K562 (cell line): ENCODE data around the gene PGA3. TPM values are rescaled to one million over a fixed set of nuclear protein-coding genes. Genes with fewer than 3 reads are reported as not detected.
"Not testable (repeated sequence)": the region's sequence is repeated elsewhere in the genome, so short reads cannot be mapped to it uniquely, and the experiment has no call there.

ENCODE experiments used
- ATAC-seq: fragments of 200-7000 bp; cut with Tn5 transposase; 3 replicates; pipeline ENCODE4 v1.9.1; 2020; ENCODE audit warnings: moderate library complexity
- BruUV-seq: library from RNA; stranded (reverse); fragments of 400-500 nt; replicated peaks from 2 replicates; lab custom pipeline; 2021; lab: Mats Ljungman, UMichigan
- CTCF ChIA-PET: fragments of 300-600 bp; formaldehyde crosslinking; extraction: SDS; loops from one replicate; lab custom pipeline; 2021; ENCODE audit warnings: low intra/inter-chr PET ratio; lab: Yijun Ruan, JAX
- POLR2A ChIA-PET: fragments of 300-600, 350-650 bp; sonication (Branson Sonifier 250); formaldehyde crosslinking; extraction: SDS; loops from one replicate; lab custom pipeline; 2021; ENCODE audit warnings: antibody characterized with exemption, inconsistent platforms; lab: Yijun Ruan, JAX
- DNase-seq, 4 experiments: peaks; one replicate each; pipeline versions ENCODE4 v3.0.0 to v3.0.0-alpha.2; 2011 to 2018; ENCODE audit warnings: low spot score in 3 of 4, mixed read lengths in 3 of 4; ENCODE audit errors: extremely low read depth in 1 of 4
- FAIRE-seq: peaks from 2 replicates; lab custom pipeline; 2011; peaks lifted over from hg19 to GRCh38; lab: Jason Lieb, UNC
- H2AFZ ChIP-seq: 2 replicates; pipeline ENCODE4 v1.6.0; 2011; ENCODE audit warnings: low read depth, low read length, control low read depth, inconsistent platforms
- H3K27ac ChIP-seq: fragments of 200-600 bp; 3 replicates; pipeline ENCODE4 v1.8.0; 2011; ENCODE audit warnings: low read depth, mild to moderate bottlenecking, control low read depth, inconsistent platforms, low read length, moderate library complexity, mixed read lengths; ENCODE audit errors: extremely low read depth
- H3K27me3 ChIP-seq, 2 experiments: fragments of 300-600 bp in 1 of 2; 2 replicates in 1 of 2; 3 replicates in 1 of 2; pipeline versions ENCODE4 v1.6.0 to v1.8.0; 2011; ENCODE audit warnings: inconsistent platforms in 2 of 2, low read length in 2 of 2, mild to moderate bottlenecking in 1 of 2, mixed read lengths in 1 of 2, moderate library complexity in 1 of 2; ENCODE audit not compliant: control insufficient read depth in 2 of 2, insufficient read depth in 2 of 2
- H3K36me3 ChIP-seq: fragments of 300-600 bp; 3 replicates; pipeline ENCODE4 v1.8.0; 2011; ENCODE audit warnings: mild to moderate bottlenecking, low read length, inconsistent platforms; ENCODE audit not compliant: control insufficient read depth, insufficient read depth
- H3K4me1 ChIP-seq, 2 experiments: fragments of 200-600 bp in 1 of 2; replicated peaks in 1 of 2; 2 replicates in 1 of 2; 3 replicates in 1 of 2; pipeline versions ENCODE4 v1.5.1 to v1.8.0; 2011; ENCODE audit warnings: inconsistent platforms in 2 of 2, low read length in 2 of 2, mild to moderate bottlenecking in 1 of 2, mixed read lengths in 1 of 2, moderate library complexity in 1 of 2; ENCODE audit not compliant: control insufficient read depth in 2 of 2, insufficient read depth in 2 of 2
- H3K4me2 ChIP-seq: 2 replicates; pipeline ENCODE4 v1.6.1; 2011; ENCODE audit warnings: low read length, control low read depth, inconsistent platforms, mixed read lengths; ENCODE audit not compliant: insufficient read depth
- H3K4me3 ChIP-seq: fragments of 200-600 bp; sonication (generic), shearing (Covaris generic); 2 replicates; pipeline ENCODE4 v1.5.1; 2016; ENCODE audit warnings: control low read depth, inconsistent platforms
- H3K79me2 ChIP-seq: fragments of 200-600 bp; 3 replicates; pipeline ENCODE4 v1.8.0; 2011; ENCODE audit warnings: low read length, inconsistent platforms; ENCODE audit not compliant: control insufficient read depth, insufficient read depth
- H3K9ac ChIP-seq, 2 experiments: 2 replicates each; pipeline versions ENCODE4 v1.6.0 to v1.6.1; 2011; ENCODE audit warnings: low read depth in 2 of 2, low read length in 2 of 2, control low read depth in 1 of 2, inconsistent platforms in 1 of 2, mild to moderate bottlenecking in 1 of 2, mixed read lengths in 1 of 2; ENCODE audit not compliant: insufficient read depth in 1 of 2
- H3K9me1 ChIP-seq: one replicate; pipeline ENCODE4 v1.6.0; 2011; ENCODE audit warnings: inconsistent platforms, mild to moderate bottlenecking, low read length, moderate library complexity; ENCODE audit not compliant: control insufficient read depth, insufficient read depth
- H3K9me3 ChIP-seq: replicated peaks from 2 replicates; pipeline ENCODE4 v1.5.1; 2011; ENCODE audit warnings: low read depth, low read length, inconsistent platforms; ENCODE audit not compliant: control insufficient read depth, insufficient read depth
- H4K20me1 ChIP-seq: replicated peaks from 2 replicates; pipeline ENCODE4 v1.6.1; 2011; ENCODE audit warnings: low read length, inconsistent platforms, mixed read lengths; ENCODE audit not compliant: control insufficient read depth, insufficient read depth
- ZNF512 ChIP-seq: IDR thresholded peaks from 2 replicates; pipeline ENCODE4 v1.6.1; 2016; ENCODE audit warnings: missing genetic modification characterization, missing compliant biosample characterization
- WGBS: fragments of 100-300 bp; shearing (Covaris generic); methylation state at CpG from one replicate; pipeline ENCODE4 v1.1.6; 2016; ENCODE audit warnings: low coverage, mixed read lengths; ENCODE audit not compliant: insufficient coverage; ENCODE audit errors: missing lambda C conversion rate; 5-methylcytosine and 5-hydroxymethylcytosine counted together
- in situ Hi-C: fragments of 300-500 bp; cut with MboI; formaldehyde crosslinking; loops from 4 replicates; pipeline ENCODE4 v1.15.0; 2018; ENCODE audit warnings: inconsistent platforms, mixed read lengths
- intact Hi-C: fragments of 100-400 bp; cut with micrococcal nuclease; formaldehyde crosslinking; loops from 2 replicates; pipeline ENCODE4 v1.14.2; 2022
- polyA plus RNA-seq, 8 experiments: library from polyadenylated mRNA; depleted of rRNA in 4 of 8; stranded (reverse) in 5 of 8; unstranded in 3 of 8; fragments of >200 nt; fragmentation: Nextera tagmentation in 2 of 8; fragmentation: Illumina TruSeq in 1 of 8; extraction: Ambion mirVana in 2 of 8; extraction: Trizol in 1 of 8; gene quantifications; 2 replicates each; pipeline versions ENCODE4 v1.2.1 to v1.2.3, GENCODE V29; 2011 to 2014; ENCODE audit warnings: inconsistent platforms in 1 of 8, missing spikeins in 1 of 8
- total RNA-seq, 7 experiments: library from RNA; depleted of rRNA in 6 of 7; stranded (reverse); fragments of >200 nt in 6 of 7; fragmentation: Illumina TruSeq in 2 of 7; extraction: Trizol in 2 of 7; gene quantifications; 2 replicates each; pipeline versions ENCODE4 v1.2.1 to v1.2.3, GENCODE V29; 2011 to 2021; ENCODE audit warnings: low replicate concordance in 1 of 7

Gene PGA3
- total and polyA plus RNA-seq, 9 of the 15 experiments (the other 6 are each of a cell fraction or from before 2014, with no cell fraction given): 0.15 to 0.18 (median 0.18) TPM; not detected in 6

DNA sequence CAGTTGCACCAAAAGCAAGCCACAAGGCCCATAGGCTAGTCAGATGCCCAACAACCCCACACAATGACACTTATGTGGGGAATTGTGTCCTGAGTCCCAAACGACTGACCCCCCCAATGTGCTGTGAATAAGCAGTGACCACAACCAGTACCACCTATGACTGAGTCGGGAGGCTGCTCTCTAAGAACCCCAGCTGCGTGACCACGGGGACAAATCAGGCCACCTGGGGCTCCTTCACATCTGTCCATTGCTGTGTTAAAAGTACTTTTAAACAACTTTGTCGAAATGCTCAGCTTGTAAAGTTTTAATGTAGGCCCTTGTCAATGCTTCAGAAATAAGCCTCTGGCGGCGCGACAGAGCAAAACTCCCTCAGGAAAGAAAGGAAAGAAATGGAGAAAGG is 37.0 kb downstream of the PGA3 start:
- H3K9ac ChIP-seq, ATAC-seq, intact Hi-C loops, H3K79me2 ChIP-seq, BruUV-seq, CTCF ChIA-PET, H3K4me1 ChIP-seq, DNase-seq, H3K36me3 ChIP-seq, H3K27me3 ChIP-seq, in situ Hi-C loops, H3K4me3 ChIP-seq, FAIRE-seq, H3K9me1 ChIP-seq, H4K20me1 ChIP-seq, H3K9me3 ChIP-seq, POLR2A ChIA-PET, H2AFZ ChIP-seq, H3K4me2 ChIP-seq, H3K27ac ChIP-seq: not testable (repeated sequence)
- TF ChIP-seq ZNF512 (tag): peak; percentile 88
- 45% methylated on average over 7 of the region's 8 CpGs for WGBS

GRCh38 chr11:61240875-61241274 is 37.6 kb downstream of the PGA3 start, which contains the start of gene PGA5:
PGA5 (plus strand) TSS chr11:61241175; CDS start chr11:61241227, 52 bp downstream.
- FAIRE-seq, H3K4me2 ChIP-seq, H3K4me3 ChIP-seq, H4K20me1 ChIP-seq, CTCF ChIA-PET, H3K79me2 ChIP-seq, H2AFZ ChIP-seq, H3K27ac ChIP-seq, BruUV-seq, H3K27me3 ChIP-seq, H3K9me1 ChIP-seq, H3K9me3 ChIP-seq, POLR2A ChIA-PET, H3K4me1 ChIP-seq, DNase-seq, in situ Hi-C loops, H3K36me3 ChIP-seq, H3K9ac ChIP-seq, intact Hi-C loops: not testable (repeated sequence)
- no CpG with 5 or more reads among the region's 8 CpGs for WGBS
- ATAC-seq: peak; percentile 43

DNA sequence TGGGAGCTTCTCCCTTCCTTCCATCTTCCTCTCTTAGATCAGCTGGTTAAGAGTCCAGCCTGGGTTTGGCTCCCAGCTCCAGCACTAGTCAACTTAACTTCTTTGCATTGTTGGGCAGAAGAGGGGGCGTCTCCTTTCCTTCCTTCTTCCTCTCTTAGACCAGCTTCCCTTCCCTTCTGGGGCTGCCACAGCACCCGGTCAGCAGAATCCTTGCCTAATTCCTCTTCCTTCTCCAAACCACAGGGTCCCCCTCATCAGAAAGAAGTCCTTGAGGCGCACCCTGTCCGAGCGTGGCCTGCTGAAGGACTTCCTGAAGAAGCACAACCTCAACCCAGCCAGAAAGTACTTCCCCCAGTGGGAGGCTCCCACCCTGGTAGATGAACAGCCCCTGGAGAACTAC is 38.2 kb downstream of the PGA3 start:
- H3K9me3 ChIP-seq, H3K4me3 ChIP-seq, H3K27me3 ChIP-seq, POLR2A ChIA-PET, H2AFZ ChIP-seq, H3K79me2 ChIP-seq, H3K4me2 ChIP-seq, H4K20me1 ChIP-seq, BruUV-seq, H3K36me3 ChIP-seq, H3K4me1 ChIP-seq, in situ Hi-C loops, DNase-seq, H3K9ac ChIP-seq, intact Hi-C loops, FAIRE-seq, ATAC-seq, H3K27ac ChIP-seq, H3K9me1 ChIP-seq, CTCF ChIA-PET: not testable (repeated sequence)
- no CpG with 5 or more reads among the region's 5 CpGs for whole genome bisulfite sequencing
